Measurements from ENCODE around the gene NHLRC2.
"Not testable (repeated sequence)": the region's sequence is repeated elsewhere in the genome, so short reads cannot be mapped to it uniquely, and the experiment has no call there.

The NHLRC2 gene

GRCh38 chr10:113911839-113912238 lies 57.4 kb downstream of the NHLRC2 start:
- DNase-seq, result no peak

GRCh38 chr10:113912582-113912981 lies 58.1 kb downstream of the NHLRC2 start:
- no peak for DNase-seq

- no peak for DNase-seq
Observed at GRCh38 chr10:113914956-113915355, 60.5 kb downstream of the NHLRC2 start.

GRCh38 chr10:113915540-113915939 lies 61.1 kb downstream of the NHLRC2 start:
- no peak for DNase-seq

- DNase-seq, result no peak
Observed at GRCh38 chr10:113916053-113916452, 61.6 kb downstream of the NHLRC2 start.

GRCh38 chr10:113917636-113918035 lies 63.2 kb downstream of the NHLRC2 start:
- DNase-seq, result no peak

GRCh38 chr10:113920114-113920513 lies 65.7 kb downstream of the NHLRC2 start:
- no peak for DNase-seq

- DNase-seq, result no peak
Observed at GRCh38 chr10:113920875-113921274, 66.4 kb downstream of the NHLRC2 start.

GRCh38 chr10:113921561-113922370 lies 67.3 kb downstream of the NHLRC2 start:
- no peak for DNase-seq

- no peak for DNase-seq
Observed at GRCh38 chr10:113922787-113923570, 68.5 kb downstream of the NHLRC2 start.

- DNase-seq, result no peak
Observed at GRCh38 chr10:113924186-113924585, 69.7 kb downstream of the NHLRC2 start.

GRCh38 chr10:113924664-113925063 lies 70.2 kb downstream of the NHLRC2 start:
- no peak for DNase-seq

GRCh38 chr10:113927440-113927839 lies 73.0 kb downstream of the NHLRC2 start:
- no peak for DNase-seq

- DNase-seq, result no peak
Observed at GRCh38 chr10:113928830-113929229, 74.4 kb downstream of the NHLRC2 start.

- no peak for DNase-seq
Observed at GRCh38 chr10:113929522-113929921, 75.1 kb downstream of the NHLRC2 start.

- no peak for DNase-seq
Observed at GRCh38 chr10:113930482-113931057, 76.1 kb downstream of the NHLRC2 start.

- DNase-seq, result no peak
Observed at GRCh38 chr10:113932854-113933253, 78.4 kb downstream of the NHLRC2 start.

- DNase-seq, result no peak
Observed at GRCh38 chr10:113933894-113934532, 79.6 kb downstream of the NHLRC2 start.

- DNase-seq, result no peak
Observed at GRCh38 chr10:113937258-113937657, 82.8 kb downstream of the NHLRC2 start.

GRCh38 chr10:113937756-113938155 lies 83.3 kb downstream of the NHLRC2 start:
- DNase-seq, result no peak

GRCh38 chr10:113939212-113939860 lies 84.9 kb downstream of the NHLRC2 start:
- no peak for DNase-seq

GRCh38 chr10:113941140-113941539 lies 86.7 kb downstream of the NHLRC2 start:
- DNase-seq, result no peak

GRCh38 chr10:113943196-113943595 lies 88.7 kb downstream of the NHLRC2 start:
- not testable (repeated sequence) for DNase-seq

All from right forelimb (tissue), 1 donor.